Activated CD4-positive, alpha-beta T cell treated with anti-CD3 and anti-CD28 coated beads, Interleukin-2, amount 50 U/mL, for 4 hours (primary cell): ENCODE measurements around the gene MTPN.

Experiments
- DNase-seq, 2 experiments: peaks; one replicate each; pipeline ENCODE4 v3.0.0-alpha.2; 2020

Gene MTPN

GRCh38 chr7:135956393-135956792 is 20.8 kb downstream of the MTPN start:
- DNase-seq, result no peak

- no peak for DNase-seq
These were observed 26.2 kb downstream of the MTPN start for GRCh38 chr7:135950972-135951371.

DNA sequence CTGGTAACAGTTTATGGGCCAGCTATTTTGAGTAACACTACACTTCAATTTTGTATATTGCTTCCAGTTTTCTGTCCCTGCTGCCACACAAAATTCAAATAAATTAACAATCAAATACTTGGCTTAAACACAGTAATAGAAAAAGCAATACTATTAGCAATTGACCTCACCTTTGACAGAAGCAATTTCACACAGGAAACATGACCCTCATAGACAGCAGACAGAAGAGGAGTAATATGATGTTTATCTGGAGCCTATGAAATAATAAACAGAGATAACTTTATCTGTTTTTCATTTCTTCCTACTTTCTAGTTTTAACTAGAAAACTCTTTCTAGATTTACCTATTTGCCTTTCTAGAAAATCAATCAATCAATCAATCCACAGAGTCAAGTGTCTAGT is 26.7 kb downstream of the MTPN start:
- no peak for DNase-seq

GRCh38 chr7:135946289-135947055 is 30.7 kb downstream of the MTPN start:
- DNase-seq, result no peak

- DNase-seq, result no peak
These were observed 32.4 kb downstream of the MTPN start for GRCh38 chr7:135944753-135945152.

GRCh38 chr7:135943134-135943879 is 33.9 kb downstream of the MTPN start:
- no peak for DNase-seq

GRCh38 chr7:135942614-135943013 is 34.5 kb downstream of the MTPN start:
- no peak for DNase-seq

- DNase-seq, result no peak
These were observed 36.8 kb downstream of the MTPN start for GRCh38 chr7:135940077-135941075.

DNA sequence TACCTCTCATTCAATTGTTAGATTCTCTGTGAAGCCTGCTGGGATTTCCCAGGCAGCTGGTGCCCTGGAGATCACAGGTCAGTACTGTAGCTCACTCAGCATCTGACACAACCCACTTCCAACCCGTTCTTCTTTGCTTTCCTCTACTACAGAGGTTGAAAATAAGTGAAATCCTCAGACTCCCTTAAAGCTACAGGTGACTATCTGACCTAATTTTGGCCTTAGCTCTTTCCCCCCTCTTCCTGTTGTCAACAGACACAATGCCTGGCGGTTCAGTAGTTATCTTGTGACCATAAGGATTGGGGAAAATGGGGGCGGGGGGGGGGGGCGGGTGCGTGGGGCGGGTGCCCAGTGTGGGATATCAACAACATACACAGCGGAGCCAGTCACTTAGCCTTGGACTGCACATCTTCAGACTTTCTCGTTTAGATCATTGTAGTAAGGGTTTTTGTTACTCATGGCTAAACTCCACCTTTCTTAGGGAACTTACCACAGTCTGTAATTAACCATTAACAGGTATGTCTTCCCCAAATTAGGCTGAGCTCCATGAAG is 37.8 kb downstream of the MTPN start:
- DNase-seq, result no peak

DNA sequence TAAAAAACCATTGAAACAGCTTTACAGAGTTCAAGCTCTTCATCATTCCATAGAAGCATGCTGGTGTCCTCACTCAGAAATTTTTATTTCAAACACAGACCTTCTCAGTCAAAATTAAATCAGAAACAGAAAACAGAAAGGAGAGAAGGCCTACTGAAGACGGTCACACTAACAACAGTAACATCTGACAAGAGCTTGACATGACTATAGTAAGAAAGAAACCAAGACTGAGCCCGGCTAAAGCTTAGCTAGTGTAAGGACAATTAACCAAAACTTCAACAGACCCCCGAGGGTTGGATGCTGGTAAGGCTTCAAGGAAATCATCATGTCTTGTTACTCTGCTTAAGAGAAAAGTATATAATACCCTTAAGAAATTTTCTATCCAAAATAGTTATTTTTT is 38.6 kb downstream of the MTPN start:
- DNase-seq, result no peak

DNA sequence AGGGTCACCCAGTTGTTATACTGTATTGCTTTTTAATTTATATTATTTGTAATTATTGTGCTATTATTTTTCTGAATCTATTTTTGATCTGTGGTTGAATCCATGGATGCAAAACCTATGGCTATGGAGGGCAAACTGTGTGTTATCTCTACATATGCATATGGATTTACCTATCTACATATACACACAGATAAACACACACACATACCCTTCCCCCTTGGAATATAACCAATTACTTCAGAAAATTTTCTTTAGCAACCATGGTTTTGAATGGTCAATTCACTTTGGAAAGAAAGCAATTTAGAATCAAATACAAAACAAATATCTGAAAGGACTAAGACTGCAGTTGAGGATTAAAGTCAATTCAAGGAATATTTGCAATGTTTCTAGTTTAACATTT is 39.1 kb downstream of the MTPN start:
- DNase-seq, result no peak

- no peak for DNase-seq
These were observed 40.5 kb downstream of the MTPN start for GRCh38 chr7:135936497-135937217.

DNA sequence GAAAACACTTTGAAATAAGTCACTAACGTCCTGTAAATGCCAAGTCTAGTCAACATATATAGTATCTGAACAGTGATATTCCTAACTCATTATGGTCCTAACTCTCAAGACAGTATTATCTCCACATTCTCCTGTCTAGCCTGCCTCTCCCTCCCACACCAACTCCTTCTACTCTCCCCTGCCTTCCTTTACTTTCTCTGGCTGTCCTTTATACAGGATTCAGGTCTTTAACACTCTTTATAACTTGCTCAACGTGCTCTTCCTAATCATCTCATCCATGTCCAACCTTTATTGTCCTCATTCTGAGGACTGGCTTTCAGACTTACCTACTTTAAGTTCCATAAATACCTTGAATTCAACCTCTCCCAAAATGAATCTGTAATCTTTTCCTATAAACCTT is 42.5 kb downstream of the MTPN start:
- no peak for DNase-seq

- no peak for DNase-seq
These were observed 43.5 kb downstream of the MTPN start for GRCh38 chr7:135933509-135934188.

DNA sequence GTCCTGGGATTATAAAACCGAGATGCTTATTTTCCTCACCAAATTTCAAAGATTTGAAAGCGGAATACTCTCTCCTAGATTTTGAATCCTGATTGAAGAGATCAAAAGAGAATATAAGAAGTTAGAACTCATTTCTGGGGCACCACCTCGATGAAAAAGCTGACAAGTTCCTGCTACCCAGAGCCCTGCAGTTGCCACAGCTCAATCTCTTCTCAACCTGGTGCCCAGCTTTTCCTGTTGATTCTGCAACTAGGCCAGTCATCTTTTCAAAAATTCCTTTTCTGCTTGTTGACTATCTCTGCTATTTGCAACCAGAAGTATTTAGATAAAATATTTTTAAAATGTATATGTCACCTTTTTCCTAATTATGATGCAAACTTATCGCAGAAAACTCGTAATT is 45.0 kb downstream of the MTPN start:
- no peak for DNase-seq

DNA sequence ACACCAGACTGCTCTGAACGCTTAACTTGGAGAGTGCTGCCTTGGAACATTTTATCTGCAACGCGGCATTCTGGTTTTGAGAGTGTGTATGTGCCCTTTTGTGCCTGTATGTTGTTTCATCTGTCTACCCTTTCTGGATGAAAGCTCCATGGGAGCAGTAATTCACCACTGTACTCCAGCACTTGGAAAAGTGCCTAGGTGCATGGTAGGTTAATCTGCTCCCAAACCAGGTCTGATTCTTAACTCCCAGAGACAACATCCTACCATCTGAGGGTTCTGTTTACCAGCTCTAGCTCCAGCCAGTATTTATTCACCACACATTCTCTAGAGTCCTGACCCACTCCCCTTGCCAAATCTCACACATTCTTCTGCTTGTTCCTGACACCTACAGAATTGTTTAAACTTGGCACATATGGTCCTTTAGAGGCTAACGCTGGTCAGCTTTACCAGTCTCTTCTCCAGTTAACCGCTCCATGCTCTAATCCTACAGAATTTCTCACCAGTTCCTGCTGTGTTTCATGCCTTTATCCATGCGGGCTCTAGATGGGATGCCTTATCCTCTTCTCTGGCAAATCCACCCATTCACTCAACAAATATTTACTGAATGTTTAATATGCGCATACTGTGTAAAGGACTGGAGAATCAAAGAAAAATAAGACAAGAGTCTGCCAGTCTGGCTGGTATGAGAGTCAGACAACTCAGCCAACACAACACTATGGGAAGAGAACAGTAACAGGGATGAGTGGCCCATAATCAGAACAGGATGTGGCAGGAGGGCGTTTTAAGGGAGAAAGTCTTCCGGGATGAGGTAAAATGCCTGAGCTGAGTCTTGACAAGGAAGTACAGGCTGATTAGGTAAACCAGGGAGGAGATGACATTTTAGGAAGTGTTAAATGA is 46.3 kb downstream of the MTPN start:
- DNase-seq, result no peak

- DNase-seq, result no peak
These were observed 47.4 kb downstream of the MTPN start for GRCh38 chr7:135929722-135930141.

GRCh38 chr7:135929249-135929648 is 47.9 kb downstream of the MTPN start:
- DNase-seq, result no peak

GRCh38 chr7:135928136-135928535 is 49.0 kb downstream of the MTPN start:
- DNase-seq, result no peak

GRCh38 chr7:135925210-135925609 is 51.9 kb downstream of the MTPN start:
- DNase-seq, result no peak
